Stomach smooth muscle (tissue), 2 donors: ENCODE results near the gene ACSS2.
"Not testable (repeated sequence)": the region's sequence is repeated elsewhere in the genome, so short reads cannot be mapped to it uniquely, and the experiment has no call there.

Source experiments
- H3K27ac ChIP-seq: one replicate; pipeline ENCODE4 v1.7.0; 2013; ENCODE audit warnings: mild to moderate bottlenecking, low read length, inconsistent platforms
- H3K27me3 ChIP-seq, 2 donors: one replicate each; pipeline ENCODE4 v1.7.0; 2013; ENCODE audit warnings: low read length in 2 of 2; ENCODE audit not compliant: insufficient read depth in 2 of 2, control insufficient read depth in 1 of 2
- H3K36me3 ChIP-seq, 2 donors: one replicate each; pipeline ENCODE4 v1.7.0; 2013; ENCODE audit warnings: low read length in 2 of 2; ENCODE audit not compliant: control insufficient read depth in 2 of 2, insufficient read depth in 2 of 2
- H3K4me1 ChIP-seq: one replicate; pipeline ENCODE4 v1.7.0; 2013; ENCODE audit warnings: low read length; ENCODE audit not compliant: control insufficient read depth, insufficient read depth
- H3K4me3 ChIP-seq, 2 donors: one replicate each; pipeline ENCODE4 v1.7.0; 2013; ENCODE audit warnings: low read length in 2 of 2
- H3K9ac ChIP-seq, 2 donors: one replicate each; pipeline ENCODE4 v1.7.0; 2013; ENCODE audit warnings: low read length in 2 of 2, mild to moderate bottlenecking in 1 of 2
- H3K9me3 ChIP-seq, 2 donors: one replicate each; pipeline ENCODE4 v1.7.0; 2013; ENCODE audit warnings: low read length in 2 of 2; ENCODE audit not compliant: control insufficient read depth in 2 of 2
- donor health status: healthy.
- donor health status: Pancreatic carcinoma.

Gene ACSS2

DNA sequence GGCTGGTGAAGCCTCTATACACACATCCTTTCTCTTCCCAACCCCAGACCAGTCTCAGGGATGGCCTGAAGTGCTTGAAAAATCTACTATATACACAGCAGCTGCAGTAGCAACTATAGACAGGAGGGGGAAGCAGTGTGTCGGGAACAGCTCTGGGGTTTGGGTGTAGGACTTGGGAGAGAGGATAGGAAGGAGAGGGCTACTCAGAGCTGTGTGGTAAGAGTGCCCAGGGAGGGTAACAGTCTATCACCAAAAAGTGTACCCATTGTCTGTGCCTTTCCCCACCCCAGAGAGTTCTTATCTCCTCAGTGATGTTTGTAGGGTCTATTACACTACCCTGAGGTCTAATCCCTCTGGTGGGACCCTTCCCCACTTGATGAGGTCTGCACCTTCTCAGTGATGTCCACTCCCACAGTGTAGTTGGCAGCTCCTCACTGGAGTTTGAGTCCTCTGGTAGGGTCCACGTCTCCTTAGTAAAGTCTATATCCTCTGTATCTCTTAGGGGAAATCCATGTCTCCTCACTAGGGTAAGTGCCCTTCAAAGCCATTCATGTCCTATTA lies 2.2 kb upstream of the ACSS2 start:
- H3K27ac ChIP-seq, result peak overlapping the region; percentile 31
- no peak overlapping the region for H3K4me3 ChIP-seq
- H3K36me3 ChIP-seq, result no peaks in the 10 kb centered on the region
- peaks cover 44% of the 10 kb centered on the region for H3K4me1 ChIP-seq
- H3K9me3 ChIP-seq, result no peaks in the 10 kb centered on the region
- no peaks in the 10 kb centered on the region for H3K27me3 ChIP-seq
- H3K9ac ChIP-seq, result peak overlapping the region in 1 of 2 donors; percentile 21

DNA sequence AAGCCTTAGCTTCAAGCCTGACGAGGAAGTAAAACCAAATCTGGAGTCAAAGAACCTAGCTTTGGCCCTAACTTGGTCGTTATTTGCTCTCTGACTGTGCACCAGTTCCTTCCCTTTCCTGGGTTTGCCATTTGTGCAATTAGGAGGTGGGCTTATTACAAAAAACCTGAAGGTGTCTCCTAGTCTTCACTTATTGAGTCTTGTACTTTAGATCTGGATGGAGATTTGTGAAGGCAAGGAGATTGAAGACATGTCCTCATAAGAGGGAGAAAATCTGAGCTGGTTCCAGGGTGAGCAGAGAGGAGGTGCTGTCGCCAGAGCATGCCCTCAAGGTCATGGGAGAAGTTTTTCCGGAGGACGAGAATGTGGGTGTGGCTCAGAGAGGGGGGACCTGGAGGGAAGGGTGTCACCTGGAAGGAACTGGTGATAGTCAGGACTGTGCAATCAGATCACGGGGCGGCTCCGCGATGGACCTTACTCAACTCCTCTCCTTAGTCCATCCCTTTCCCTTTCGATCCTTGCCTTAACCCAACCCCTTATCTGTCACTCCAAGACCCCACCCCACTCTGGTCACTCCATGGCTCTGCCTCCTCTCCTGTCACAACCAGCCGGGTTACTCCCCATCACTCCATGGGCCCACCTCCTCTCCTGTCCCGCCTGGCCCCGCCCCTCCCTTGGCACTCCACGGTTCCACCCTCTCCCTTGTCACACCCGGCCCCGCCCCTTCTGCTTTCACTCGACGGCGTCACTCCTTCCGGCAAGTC lies 588 bp upstream of the ACSS2 start:
- Histone ChIP-seq H3K27ac (peak overlapping the region; percentile 76), H3K27me3 (no peaks in the 10 kb centered on the region), H3K9ac (peak overlapping the region; percentile 33 to 68), H3K36me3 (no peaks in the 10 kb centered on the region), H3K4me1 (peaks cover 47% of the 10 kb centered on the region), H3K4me3 (peak overlapping the region; percentile 68 to 86), H3K9me3 (no peaks in the 10 kb centered on the region)

DNA sequence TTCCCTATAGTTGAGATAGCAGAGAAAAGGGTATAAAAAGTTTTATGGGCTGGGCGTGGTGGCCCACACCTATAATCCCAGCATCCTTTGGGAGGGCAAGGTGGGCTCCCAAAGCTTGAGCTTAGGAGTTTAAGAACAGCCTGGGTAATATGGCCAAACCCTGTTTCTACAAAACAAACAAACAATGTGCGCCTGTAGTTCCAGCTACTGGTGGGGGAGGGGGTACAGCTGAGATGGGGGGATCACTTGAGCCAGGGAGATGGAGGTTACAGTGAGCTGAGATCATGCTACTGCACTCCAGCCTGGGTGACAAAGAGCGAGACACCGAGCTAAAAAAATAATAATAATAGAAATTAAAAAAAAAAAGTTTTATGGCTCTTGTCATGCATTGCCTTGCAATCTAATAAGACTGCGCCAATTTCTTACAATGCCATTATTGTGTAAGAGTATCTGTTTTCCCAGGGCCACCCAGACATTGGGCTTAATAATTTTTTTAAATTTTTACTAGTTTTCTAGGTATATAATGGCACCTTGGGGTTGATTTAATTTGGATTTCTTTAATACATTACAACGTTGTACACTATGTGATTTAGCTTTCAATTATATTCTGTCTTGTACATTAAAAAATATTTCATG lies 3.9 kb downstream of the ACSS2 start:
- Histone ChIP-seq H3K4me3 (no peak overlapping the region), H3K9ac (no peak overlapping the region), H3K4me1 (peaks cover 17% of the 10 kb centered on the region), H3K36me3 (peaks cover 7 to 11% of the 10 kb centered on the region in 2 donors), H3K27me3 (no peaks in the 10 kb centered on the region), H3K27ac (no peak overlapping the region), H3K9me3 (no peaks in the 10 kb centered on the region)

DNA sequence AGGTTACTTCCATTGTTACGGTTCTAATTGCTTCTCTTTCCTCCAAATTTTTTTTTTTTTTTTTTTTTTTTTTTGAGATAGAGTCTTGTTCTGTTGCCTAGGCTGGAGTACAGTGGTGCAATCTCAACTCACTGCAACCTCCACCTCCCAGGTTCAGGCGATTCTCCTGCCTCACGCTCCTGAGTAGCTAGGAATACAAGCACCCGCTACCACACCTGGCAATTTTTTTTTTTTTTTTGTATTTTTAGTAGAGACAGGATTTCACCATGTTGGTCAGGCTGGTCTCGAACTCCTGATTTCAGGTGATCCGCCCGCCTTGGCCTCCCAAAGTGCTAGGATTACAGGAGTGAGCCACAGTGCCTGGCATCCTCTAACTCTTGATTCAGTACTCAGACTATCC lies 4.6 kb downstream of the ACSS2 start:
- not testable (repeated sequence) for H3K9ac ChIP-seq

DNA sequence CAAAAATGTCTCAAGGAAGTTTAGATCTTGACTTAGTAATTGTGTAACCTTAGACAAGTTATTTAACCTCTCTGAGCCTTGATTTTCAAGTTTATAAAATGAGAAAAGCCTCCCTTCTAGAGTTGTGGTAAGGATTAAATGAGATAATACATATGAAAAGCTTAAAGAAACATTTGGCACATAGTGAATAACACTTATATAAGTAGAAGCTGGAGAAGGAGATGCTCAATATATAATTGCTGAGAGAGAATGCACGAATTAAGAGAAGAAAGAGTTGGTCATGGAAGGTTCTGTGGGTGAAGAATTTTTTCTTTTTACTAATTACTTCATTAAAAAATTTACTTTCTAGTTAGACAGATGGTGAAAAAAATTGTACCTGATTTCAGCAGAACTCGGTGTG lies 5.3 kb downstream of the ACSS2 start:
- H3K27ac ChIP-seq, result no peak overlapping the region

More for the DNA sequence above, 4.6 kb downstream of the ACSS2 start:
- not testable (repeated sequence) for H3K4me3 ChIP-seq, H3K27me3 ChIP-seq, H3K9me3 ChIP-seq, H3K27ac ChIP-seq
- peaks cover 13% of the 10 kb centered on the region for H3K4me1 ChIP-seq
- H3K36me3 ChIP-seq, result peaks cover 7 to 11% of the 10 kb centered on the region in 2 donors

DNA sequence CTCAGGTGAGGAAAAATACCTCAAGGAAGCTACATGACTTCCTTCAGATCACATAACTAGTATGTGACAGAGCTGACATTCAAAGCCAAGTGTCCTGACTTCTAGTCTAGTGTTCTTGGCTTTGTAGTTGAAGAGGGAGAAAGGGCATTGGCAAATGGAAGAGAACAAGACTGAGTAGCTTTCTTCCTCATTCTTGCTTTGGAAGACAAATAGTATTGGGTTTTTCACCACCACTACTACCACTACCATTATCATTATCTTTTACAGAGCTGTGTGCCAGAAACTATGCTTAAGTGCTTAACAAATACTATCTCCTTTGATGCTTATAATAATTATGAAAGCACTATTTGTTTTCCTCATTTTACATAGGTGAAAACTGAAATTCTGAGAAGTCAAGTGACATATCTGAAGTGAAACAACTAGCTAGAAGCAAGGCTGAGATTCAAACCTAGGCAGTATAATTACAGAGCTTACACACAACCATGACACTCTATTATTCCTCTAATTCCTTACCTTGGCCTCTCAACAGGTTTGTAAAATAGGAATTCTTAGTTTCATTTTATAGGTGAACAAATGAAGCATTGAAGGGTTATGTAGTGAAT lies 6.8 kb downstream of the ACSS2 start:
- Histone ChIP-seq H3K36me3 (peaks cover 7 to 11% of the 10 kb centered on the region in 2 donors), H3K9ac (no peak overlapping the region), H3K4me3 (no peak overlapping the region), H3K4me1 (peaks cover 4% of the 10 kb centered on the region), H3K9me3 (no peaks in the 10 kb centered on the region), H3K27ac (no peak overlapping the region), H3K27me3 (no peaks in the 10 kb centered on the region)

More for the DNA sequence above, 5.3 kb downstream of the ACSS2 start:
- Histone ChIP-seq H3K9me3 (no peaks in the 10 kb centered on the region), H3K4me3 (no peak overlapping the region), H3K36me3 (peaks cover 7 to 11% of the 10 kb centered on the region in 2 donors), H3K27me3 (no peaks in the 10 kb centered on the region), H3K4me1 (peaks cover 13% of the 10 kb centered on the region), H3K9ac (no peak overlapping the region)

DNA sequence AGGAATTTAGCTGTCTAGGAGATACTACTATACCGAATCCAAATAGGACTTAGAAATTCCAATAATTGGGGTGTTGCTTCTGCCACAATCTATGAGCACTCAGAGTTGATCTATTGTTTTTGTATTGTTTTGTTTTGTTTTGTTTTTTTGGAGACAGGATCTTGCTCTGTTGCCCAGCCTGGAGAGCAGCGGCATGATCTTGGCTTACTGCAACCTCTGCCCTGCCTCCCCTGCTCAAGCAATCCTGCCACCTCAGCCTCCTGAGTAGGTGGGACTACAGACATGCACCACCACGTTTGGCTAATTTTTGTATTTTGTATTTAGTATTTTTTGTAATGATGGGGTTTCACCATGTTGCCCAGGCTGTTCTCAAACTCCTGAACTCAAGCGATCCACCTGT lies 7.4 kb downstream of the ACSS2 start:
- no peaks in the 10 kb centered on the region for H3K9me3 ChIP-seq
- H3K4me3 ChIP-seq, result no peak overlapping the region
- H3K4me1 ChIP-seq, result peaks cover 2% of the 10 kb centered on the region
- H3K27ac ChIP-seq, result no peak overlapping the region
- H3K9ac ChIP-seq, result no peak overlapping the region
- no peaks in the 10 kb centered on the region for H3K27me3 ChIP-seq
- H3K36me3 ChIP-seq, result peaks cover 7 to 11% of the 10 kb centered on the region in 2 donors

DNA sequence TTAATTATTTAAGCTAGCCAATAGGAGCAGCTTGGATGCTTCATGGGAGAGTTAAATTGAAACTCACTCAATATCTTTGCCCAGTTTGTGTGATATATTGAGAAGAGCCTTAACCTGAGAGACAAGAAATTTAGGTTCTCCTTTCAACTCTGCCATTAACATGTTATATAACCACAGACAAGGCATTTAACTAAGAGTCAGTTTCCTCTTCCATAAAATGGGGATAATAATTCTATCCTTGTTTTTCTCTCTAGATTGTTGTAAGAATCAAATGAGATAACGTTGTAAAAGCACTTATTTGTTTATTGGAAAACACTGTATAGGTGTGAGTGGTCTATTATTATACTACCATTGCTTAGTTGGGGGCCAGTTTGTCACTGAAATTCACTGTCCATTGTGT lies 7.8 kb downstream of the ACSS2 start:
- peaks cover 2% of the 10 kb centered on the region for H3K4me1 ChIP-seq
- no peak overlapping the region for H3K9ac ChIP-seq
- H3K9me3 ChIP-seq, result no peaks in the 10 kb centered on the region
- peaks cover 7 to 11% of the 10 kb centered on the region in 2 donors for H3K36me3 ChIP-seq
- no peaks in the 10 kb centered on the region for H3K27me3 ChIP-seq
- H3K27ac ChIP-seq, result no peak overlapping the region
- H3K4me3 ChIP-seq, result no peak overlapping the region

DNA sequence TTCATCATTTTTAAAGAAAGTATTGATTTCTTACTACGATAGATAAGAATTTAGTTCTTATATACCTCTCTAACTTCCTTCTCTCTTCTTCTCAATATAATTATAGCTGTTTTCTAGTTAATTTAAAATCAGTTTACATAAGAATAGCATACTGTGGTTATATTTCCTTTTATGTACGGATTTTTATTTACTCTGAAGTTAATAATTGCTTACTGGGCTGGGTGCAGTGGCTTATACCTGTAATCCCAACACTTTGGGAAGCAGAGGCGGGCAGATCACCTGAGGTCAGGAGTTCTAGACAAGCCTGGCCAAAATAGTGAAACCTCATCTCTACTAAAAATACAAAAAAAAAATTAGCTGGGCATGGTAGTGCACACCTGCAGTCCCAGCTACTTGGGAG lies 9.7 kb downstream of the ACSS2 start:
- no peaks in the 10 kb centered on the region for H3K27me3 ChIP-seq
- no peaks in the 10 kb centered on the region for H3K9me3 ChIP-seq
- no peaks in the 10 kb centered on the region for H3K4me1 ChIP-seq
- H3K27ac ChIP-seq, result no peak overlapping the region
- H3K4me3 ChIP-seq, result no peak overlapping the region
- peaks cover 7 to 11% of the 10 kb centered on the region in 2 donors for H3K36me3 ChIP-seq
- no peak overlapping the region for H3K9ac ChIP-seq

DNA sequence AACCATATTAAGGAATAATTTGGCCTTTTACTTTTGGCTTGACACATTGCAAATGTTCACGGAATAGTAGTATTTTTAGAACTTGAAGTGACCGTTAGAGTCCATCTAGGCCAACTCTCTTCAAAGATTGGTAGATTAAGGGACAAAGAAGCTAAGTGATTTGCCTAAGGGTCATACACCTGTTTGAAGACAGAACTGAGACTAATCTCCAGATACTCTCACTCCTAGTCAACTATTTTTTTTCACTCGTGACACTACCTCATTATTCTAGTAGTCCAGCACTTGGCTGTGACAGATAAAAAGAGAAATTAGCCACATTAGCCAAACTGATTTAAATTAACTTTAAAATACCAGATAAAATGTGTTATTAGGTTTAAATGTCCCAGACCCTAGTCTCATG lies 10.6 kb downstream of the ACSS2 start:
- peaks cover 7 to 11% of the 10 kb centered on the region in 2 donors for H3K36me3 ChIP-seq
- no peak overlapping the region for H3K27ac ChIP-seq
- no peak overlapping the region for H3K9ac ChIP-seq
- no peaks in the 10 kb centered on the region for H3K9me3 ChIP-seq
- H3K4me1 ChIP-seq, result no peaks in the 10 kb centered on the region
- no peak overlapping the region for H3K4me3 ChIP-seq
- H3K27me3 ChIP-seq, result no peaks in the 10 kb centered on the region
